ENCODE data around the gene C1QA. TPM values are rescaled to one million over a fixed set of nuclear protein-coding genes. Genes with fewer than 3 reads are reported as not detected.

Gene C1QA
- total RNA-seq, 5 donors from 2014 or later (not counting 1 experiment from before 2014, with no cell fraction given), result 0.33 to 1.3 (median 0.93) TPM; not detected in 1

DNA sequence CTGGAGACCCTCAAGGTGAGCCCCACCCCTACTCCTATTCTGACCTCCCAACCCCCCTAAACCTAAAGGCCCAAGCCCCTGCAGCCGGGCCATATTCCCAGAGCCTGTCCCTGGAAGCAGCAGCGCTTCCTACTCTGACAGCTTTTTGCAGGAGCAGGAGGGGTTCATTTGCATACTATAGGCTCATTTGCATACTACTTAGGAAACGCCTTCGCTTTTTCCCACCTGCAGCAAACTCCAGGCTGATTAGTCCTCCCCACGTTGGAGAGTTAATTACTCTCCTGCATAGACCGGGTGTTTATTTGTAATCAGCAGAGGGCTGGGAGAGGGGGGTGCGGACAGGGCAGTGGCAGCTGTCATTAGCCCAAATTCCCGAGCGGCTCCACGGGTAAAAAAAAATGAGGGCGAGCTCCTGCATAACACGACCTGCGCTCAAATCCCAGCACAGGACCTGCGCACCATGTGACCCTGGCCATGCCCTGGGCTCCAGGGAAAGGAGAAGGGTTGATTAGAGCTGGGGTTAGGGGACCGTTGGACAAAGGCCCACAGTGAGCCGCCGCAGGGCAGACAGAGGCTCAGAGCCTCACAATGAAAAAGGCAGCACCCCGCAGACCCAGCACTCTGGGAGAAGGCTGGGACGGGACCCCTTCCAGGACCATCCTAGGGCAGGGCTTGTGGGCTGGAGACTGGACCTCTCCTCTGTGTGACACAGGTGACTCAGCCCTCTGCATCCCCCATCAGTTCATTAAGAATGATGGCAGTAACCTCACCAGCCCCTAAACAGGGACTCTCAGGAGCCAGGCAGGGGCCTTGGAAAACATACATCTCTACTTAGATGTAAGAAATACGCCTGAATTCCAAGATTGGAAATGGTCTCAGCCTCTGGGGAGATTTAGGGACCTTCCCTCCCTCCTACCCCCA, 9.9 kb upstream of the C1QA start:
- POLR2A ChIA-PET, result no interaction called here
- Histone ChIP-seq H3K36me3 (ENCODE audit: control insufficient read depth in 2 of 2, extremely low read depth in 1 of 2, insufficient read depth in 1 of 2, low read length in 1 of 2) (no peaks in the 10 kb centered on the region), H3K4me3 (ENCODE audit: control insufficient read depth in 1 of 2, extremely low read depth in 1 of 2, low read length in 1 of 2) (no peak overlapping the region), H3K9me3 (no peaks in the 10 kb centered on the region), H3K27ac (ENCODE audit: low read length) (no peak overlapping the region), H3K27me3 (replicated peaks in 1 of 2; ENCODE audit: control insufficient read depth in 2 of 2, extremely low read depth in 1 of 2, insufficient read depth in 2 of 2, low read length in 1 of 2) (peaks cover 7 to 46% of the 10 kb centered on the region in 2 experiments), H3K4me1 (ENCODE audit: control insufficient read depth in 1 of 2, extremely low read depth in 1 of 2, insufficient read depth in 2 of 2, low read length in 2 of 2) (no peaks in the 10 kb centered on the region)
- Mint-ChIP-seq H3K36me3 (no peaks in the 10 kb centered on the region), H3K4me3 (no peak overlapping the region), H3K27me3 (peaks cover 39 to 73% of the 10 kb centered on the region in 2 donors), H3K27ac (no peak overlapping the region), H3K9me3 (no peaks in the 10 kb centered on the region), H3K4me1 (no peaks in the 10 kb centered on the region)
- no peak for ATAC-seq (replicated peaks in 1 of 4)
- DNase-seq, result no peak
- CTCF ChIA-PET, result no interaction called here
- WGBS (ENCODE audit: insufficient coverage), result 36% methylated on average over 15 of the region's 20 CpGs

DNA sequence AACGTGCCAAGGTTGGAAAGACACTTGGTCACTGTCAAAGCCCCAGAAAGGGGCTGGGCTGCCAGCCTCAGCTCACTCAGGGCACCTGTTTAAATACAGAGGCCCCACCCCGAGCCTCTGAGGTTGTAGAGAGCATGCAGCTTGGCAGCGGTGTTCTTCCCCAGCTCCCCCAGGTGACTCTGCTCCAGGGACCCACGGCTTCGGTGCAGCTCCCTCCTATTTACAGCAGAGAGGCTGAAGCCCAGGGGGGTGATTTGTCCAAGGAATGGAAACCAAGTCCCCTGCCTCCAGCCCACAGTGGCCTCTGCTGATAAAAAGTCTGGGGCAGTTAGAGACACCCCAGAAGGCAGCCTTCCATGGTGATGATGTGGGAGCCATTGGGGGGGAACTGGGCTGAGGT, 9.1 kb upstream of the C1QA start:
- 0% methylated on average over 1 of the region's 5 CpGs for WGBS (ENCODE audit: insufficient coverage)
- Mint-ChIP-seq H3K27ac (no peak overlapping the region), H3K27me3 (peaks cover 44 to 72% of the 10 kb centered on the region in 2 donors), H3K4me3 (no peak overlapping the region), H3K4me1 (no peaks in the 10 kb centered on the region), H3K36me3 (no peaks in the 10 kb centered on the region), H3K9me3 (no peaks in the 10 kb centered on the region)
- Histone ChIP-seq H3K27ac (ENCODE audit: low read length) (no peak overlapping the region), H3K4me1 (ENCODE audit: control insufficient read depth in 1 of 2, extremely low read depth in 1 of 2, insufficient read depth in 2 of 2, low read length in 2 of 2) (no peaks in the 10 kb centered on the region), H3K27me3 (replicated peaks in 1 of 2; ENCODE audit: control insufficient read depth in 2 of 2, extremely low read depth in 1 of 2, insufficient read depth in 2 of 2, low read length in 1 of 2) (peaks cover 7 to 40% of the 10 kb centered on the region in 2 experiments), H3K36me3 (ENCODE audit: control insufficient read depth in 2 of 2, extremely low read depth in 1 of 2, insufficient read depth in 1 of 2, low read length in 1 of 2) (no peaks in the 10 kb centered on the region), H3K9me3 (no peaks in the 10 kb centered on the region), H3K4me3 (ENCODE audit: control insufficient read depth in 1 of 2, extremely low read depth in 1 of 2, low read length in 1 of 2) (no peak overlapping the region)
- CTCF ChIA-PET, result no interaction called here
- ATAC-seq (replicated peaks in 1 of 4) (no peak), DNase-seq (no peak)
- POLR2A ChIA-PET, result no interaction called here

DNA sequence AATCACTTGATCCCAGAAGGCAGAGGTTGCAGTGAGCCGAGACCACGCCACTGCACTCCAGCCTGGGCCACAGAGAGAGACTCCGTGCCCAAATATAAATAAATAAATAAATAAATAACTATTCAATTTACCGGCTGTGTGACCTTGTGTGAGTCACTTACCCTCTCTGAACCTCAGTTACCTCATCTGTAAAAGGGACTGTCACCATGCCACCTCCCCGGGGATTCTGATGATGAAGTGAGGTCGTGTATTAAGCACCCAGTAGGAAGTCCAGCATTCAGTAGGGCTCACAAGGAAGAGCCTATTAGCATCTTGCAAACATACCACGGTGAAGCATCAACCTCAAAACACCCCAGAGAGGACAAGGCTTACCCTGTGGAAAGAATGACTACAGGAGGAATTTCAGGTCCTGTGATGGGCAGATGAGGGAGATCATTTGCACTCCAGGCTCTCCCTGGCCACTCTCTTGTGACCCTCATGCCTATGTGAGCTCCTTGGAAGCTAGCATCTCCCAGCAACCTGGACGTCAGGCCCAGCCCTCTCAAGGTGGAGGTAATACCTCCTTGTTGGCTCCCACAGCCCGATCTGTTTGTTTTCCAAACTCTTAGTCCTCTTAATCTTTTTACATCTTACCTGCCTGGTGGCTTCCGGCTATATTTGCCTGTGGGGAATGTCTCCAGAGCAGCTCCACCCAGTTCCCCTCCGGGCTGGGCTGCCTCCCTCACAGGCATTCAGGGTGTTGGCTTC, 7.6 kb upstream of the C1QA start:
- POLR2A ChIA-PET, result no interaction called here
- H3K9me3 Mint-ChIP-seq, result no peaks in the 10 kb centered on the region
- no peaks in the 10 kb centered on the region for H3K36me3 Mint-ChIP-seq
- no peak for ATAC-seq (replicated peaks in 1 of 4)
- H3K4me3 Mint-ChIP-seq, result no peak overlapping the region
- Histone ChIP-seq H3K4me1 (ENCODE audit: control insufficient read depth in 1 of 2, extremely low read depth in 1 of 2, insufficient read depth in 2 of 2, low read length in 2 of 2) (peaks cover 0 to 3% of the 10 kb centered on the region in 2 experiments), H3K4me3 (ENCODE audit: control insufficient read depth in 1 of 2, extremely low read depth in 1 of 2, low read length in 1 of 2) (no peak overlapping the region), H3K27ac (ENCODE audit: low read length) (no peak overlapping the region), H3K9me3 (no peaks in the 10 kb centered on the region), H3K27me3 (replicated peaks in 1 of 2; ENCODE audit: control insufficient read depth in 2 of 2, extremely low read depth in 1 of 2, insufficient read depth in 2 of 2, low read length in 1 of 2) (peaks cover 7 to 42% of the 10 kb centered on the region in 2 experiments), H3K36me3 (ENCODE audit: control insufficient read depth in 2 of 2, extremely low read depth in 1 of 2, insufficient read depth in 1 of 2, low read length in 1 of 2) (no peaks in the 10 kb centered on the region)
- peaks cover 39 to 68% of the 10 kb centered on the region in 2 donors for H3K27me3 Mint-ChIP-seq
- 10% methylated on average over 2 of the region's 11 CpGs for WGBS (ENCODE audit: insufficient coverage)
- no peak for DNase-seq
- no peaks in the 10 kb centered on the region for H3K4me1 Mint-ChIP-seq
- CTCF ChIA-PET, result no interaction called here
- H3K27ac Mint-ChIP-seq, result no peak overlapping the region

DNA sequence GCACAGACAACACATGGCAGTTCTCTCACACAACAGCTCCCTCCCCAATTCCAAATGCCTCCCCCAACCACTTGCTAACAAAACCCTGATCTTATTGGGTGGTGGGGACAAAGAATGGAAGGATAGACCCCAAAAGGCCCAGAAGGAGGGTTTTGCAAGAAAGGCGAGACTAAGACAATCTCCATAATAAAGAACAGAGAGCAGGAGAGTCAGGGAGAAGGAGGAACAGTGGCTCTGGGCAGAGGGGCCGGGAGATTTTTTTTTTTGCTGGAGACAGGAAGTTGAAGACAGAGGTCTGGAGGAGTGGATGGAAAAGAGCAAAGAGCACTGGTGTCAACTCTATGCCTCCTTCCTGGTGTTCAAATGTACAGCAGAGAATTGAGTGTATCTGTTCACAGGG, 6.5 kb upstream of the C1QA start:
- CTCF ChIA-PET, result no interaction called here
- no peaks in the 10 kb centered on the region for H3K36me3 ChIP-seq (ENCODE audit: control insufficient read depth in 2 of 2, extremely low read depth in 1 of 2, insufficient read depth in 1 of 2, low read length in 1 of 2)
- DNase-seq (no peak), ATAC-seq (replicated peaks in 1 of 4) (no peak)
- Mint-ChIP-seq H3K4me3 (no peak overlapping the region), H3K27me3 (peaks cover 33 to 60% of the 10 kb centered on the region in 2 donors), H3K9me3 (no peaks in the 10 kb centered on the region), H3K4me1 (no peaks in the 10 kb centered on the region), H3K36me3 (no peaks in the 10 kb centered on the region), H3K27ac (no peak overlapping the region)
- H3K27me3 ChIP-seq (replicated peaks in 1 of 2; ENCODE audit: control insufficient read depth in 2 of 2, extremely low read depth in 1 of 2, insufficient read depth in 2 of 2, low read length in 1 of 2), result peaks cover 7 to 46% of the 10 kb centered on the region in 2 experiments
- no peak overlapping the region for H3K4me3 ChIP-seq (ENCODE audit: control insufficient read depth in 1 of 2, extremely low read depth in 1 of 2, low read length in 1 of 2)
- no peak overlapping the region for H3K27ac ChIP-seq (ENCODE audit: low read length)
- POLR2A ChIA-PET, result no interaction called here
- WGBS (ENCODE audit: insufficient coverage), result 11% methylated on average over 1 of the region's 2 CpGs
- peaks cover 0 to 3% of the 10 kb centered on the region in 2 experiments for H3K4me1 ChIP-seq (ENCODE audit: control insufficient read depth in 1 of 2, extremely low read depth in 1 of 2, insufficient read depth in 2 of 2, low read length in 2 of 2)
- H3K9me3 ChIP-seq, result no peaks in the 10 kb centered on the region

DNA sequence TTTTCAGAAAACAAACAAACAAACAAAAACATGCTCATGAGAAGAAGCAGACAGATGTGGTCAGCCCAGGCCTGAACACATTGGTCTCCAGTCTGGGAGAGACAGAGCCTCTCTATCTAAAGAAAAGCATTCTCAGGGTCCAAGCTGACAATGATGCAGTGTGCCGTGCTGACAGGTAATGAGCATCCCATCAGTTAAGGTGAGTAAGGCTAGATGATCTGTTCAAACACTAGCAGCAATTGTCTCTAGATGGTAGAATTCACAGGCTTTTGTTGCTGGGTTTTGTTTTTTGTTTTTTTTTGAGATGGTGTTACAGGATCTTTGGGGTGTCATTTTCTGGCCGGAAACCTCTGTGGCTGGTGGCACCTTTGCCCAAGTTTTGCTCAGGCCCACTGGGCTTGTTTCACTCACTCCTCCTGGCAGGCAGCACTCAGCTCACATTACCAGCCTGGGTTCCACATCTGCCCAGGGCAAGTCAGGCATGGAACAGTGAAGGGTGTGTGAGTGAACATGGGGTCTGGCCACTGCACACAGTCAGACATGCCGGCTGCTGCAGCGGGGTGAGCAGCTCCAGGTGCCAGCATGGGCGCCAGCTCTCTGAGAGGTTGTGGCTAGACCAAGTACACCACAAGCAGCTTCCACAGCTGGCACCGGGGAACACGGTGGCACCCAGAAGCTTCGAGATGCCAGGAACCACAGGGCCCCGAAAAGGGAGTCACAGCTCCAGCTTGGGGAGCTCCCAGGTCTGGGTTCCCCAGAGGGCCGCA, 2.5 kb upstream of the C1QA start:
- Histone ChIP-seq H3K27ac (ENCODE audit: low read length) (no peak overlapping the region), H3K4me3 (ENCODE audit: control insufficient read depth in 1 of 2, extremely low read depth in 1 of 2, low read length in 1 of 2) (no peak overlapping the region), H3K9me3 (no peaks in the 10 kb centered on the region), H3K36me3 (ENCODE audit: control insufficient read depth in 2 of 2, extremely low read depth in 1 of 2, insufficient read depth in 1 of 2, low read length in 1 of 2) (no peaks in the 10 kb centered on the region), H3K4me1 (ENCODE audit: control insufficient read depth in 1 of 2, extremely low read depth in 1 of 2, insufficient read depth in 2 of 2, low read length in 2 of 2) (peaks cover 0 to 3% of the 10 kb centered on the region in 2 experiments), H3K27me3 (replicated peaks in 1 of 2; ENCODE audit: control insufficient read depth in 2 of 2, extremely low read depth in 1 of 2, insufficient read depth in 2 of 2, low read length in 1 of 2) (peaks cover 3 to 40% of the 10 kb centered on the region in 2 experiments)
- H3K9me3 Mint-ChIP-seq, result no peaks in the 10 kb centered on the region
- H3K4me3 Mint-ChIP-seq, result no peak overlapping the region
- ATAC-seq (replicated peaks in 1 of 4) (peak in 1 of 4 experiments; percentile 16), DNase-seq (peak in 1 of 35 experiments; percentile 15)
- no peaks in the 10 kb centered on the region for H3K4me1 Mint-ChIP-seq
- WGBS (ENCODE audit: insufficient coverage), result 82% methylated on average over 3 of the region's 10 CpGs
- ChIA-PET CTCF (no interaction called here), POLR2A (no interaction called here)
- H3K27me3 Mint-ChIP-seq, result peaks cover 24 to 41% of the 10 kb centered on the region in 2 donors
- H3K36me3 Mint-ChIP-seq, result no peaks in the 10 kb centered on the region
- no peak overlapping the region for H3K27ac Mint-ChIP-seq

DNA sequence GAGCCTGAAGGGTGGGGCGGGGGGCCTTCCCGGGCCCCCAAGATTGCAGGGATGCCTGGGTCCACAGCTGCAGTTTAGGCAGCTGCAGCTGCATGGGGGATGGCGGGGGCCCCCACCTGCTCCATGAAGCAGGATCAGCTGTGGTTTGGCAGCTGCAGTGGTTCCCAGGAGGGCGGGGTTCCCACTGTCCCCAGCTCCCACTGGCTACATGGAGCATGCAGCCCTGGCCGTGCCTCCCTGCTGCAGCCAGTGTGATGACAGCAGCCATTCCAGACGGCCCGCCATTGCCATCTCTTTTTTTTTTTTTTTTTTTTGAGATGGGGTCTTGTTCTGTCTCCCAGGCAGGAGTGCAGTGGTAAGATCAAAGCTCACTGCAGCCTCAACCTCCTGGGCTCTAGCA, 992 bp upstream of the C1QA start:
- H3K9me3 Mint-ChIP-seq, result no peaks in the 10 kb centered on the region
- Histone ChIP-seq H3K4me3 (ENCODE audit: control insufficient read depth in 1 of 2, extremely low read depth in 1 of 2, low read length in 1 of 2) (no peak overlapping the region), H3K27ac (ENCODE audit: low read length) (no peak overlapping the region), H3K27me3 (replicated peaks in 1 of 2; ENCODE audit: control insufficient read depth in 2 of 2, extremely low read depth in 1 of 2, insufficient read depth in 2 of 2, low read length in 1 of 2) (peaks cover 3 to 44% of the 10 kb centered on the region in 2 experiments), H3K9me3 (no peaks in the 10 kb centered on the region), H3K36me3 (ENCODE audit: control insufficient read depth in 2 of 2, extremely low read depth in 1 of 2, insufficient read depth in 1 of 2, low read length in 1 of 2) (no peaks in the 10 kb centered on the region), H3K4me1 (ENCODE audit: control insufficient read depth in 1 of 2, extremely low read depth in 1 of 2, insufficient read depth in 2 of 2, low read length in 2 of 2) (peaks cover 0 to 3% of the 10 kb centered on the region in 2 experiments)
- H3K27ac Mint-ChIP-seq, result no peak overlapping the region
- DNase-seq (no peak), ATAC-seq (replicated peaks in 1 of 4) (no peak)
- POLR2A ChIA-PET, result interaction anchor here in 1 of 2 donors (0.6 kb wide), 1 partner anchor 509 kb away, joined by 4 read pairs; no protein-coding TSS in a partner anchor
- peaks cover 20 to 29% of the 10 kb centered on the region in 2 donors for H3K27me3 Mint-ChIP-seq
- 88% methylated on average over 3 of the region's 7 CpGs for WGBS (ENCODE audit: insufficient coverage)
- CTCF ChIA-PET, result no interaction called here
- no peak overlapping the region for H3K4me3 Mint-ChIP-seq
- H3K36me3 Mint-ChIP-seq, result no peaks in the 10 kb centered on the region
- H3K4me1 Mint-ChIP-seq, result no peaks in the 10 kb centered on the region
